Measurements from ENCODE around the gene MNS1. TPM values are rescaled to one million over a fixed set of nuclear protein-coding genes. Genes with fewer than 3 reads are reported as not detected.

Gene MNS1
- polyA plus RNA-seq, 3 donors = 0.03 to 0.29 TPM; not detected in 1

DNA sequence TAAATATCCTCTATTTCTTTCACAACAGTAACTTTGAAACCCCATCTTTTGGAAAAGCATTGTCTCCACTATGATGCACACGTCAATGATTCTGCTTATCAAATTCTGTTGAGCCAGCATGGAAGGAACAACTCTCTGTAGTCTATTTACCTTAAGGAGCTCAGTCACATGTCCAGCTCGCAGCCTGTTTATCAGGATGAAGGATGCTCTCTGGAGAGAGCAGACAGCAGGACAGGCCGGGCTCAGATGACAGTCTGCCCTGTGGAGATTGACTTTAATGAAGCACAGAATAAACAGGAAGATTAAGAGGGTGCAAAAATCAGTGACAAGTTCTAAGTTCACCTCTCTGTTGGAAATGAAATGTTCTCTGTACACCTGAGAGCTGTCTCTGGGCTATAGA is 30.6 kb upstream of the MNS1 start:
- Histone ChIP-seq H3K27me3 (ENCODE audit: control insufficient read depth in 2 of 2, insufficient read depth in 2 of 2, low read length in 2 of 2) (no peaks in the 10 kb centered on the region), H4K20me1 (ENCODE audit: insufficient read depth, low read length) (no peaks in the 10 kb centered on the region), H3K27ac (ENCODE audit: low read depth in 1 of 2, low read length in 2 of 2) (no peak overlapping the region), H2AFZ (ENCODE audit: insufficient read depth, low read depth, low read length, poor library complexity, severe bottlenecking) (no peak overlapping the region), H3K36me3 (replicated peaks in 1 of 2; ENCODE audit: control insufficient read depth in 1 of 2, insufficient read depth in 2 of 2, low read length in 2 of 2) (no peaks in the 10 kb centered on the region), H3K4me2 (replicated peaks; ENCODE audit: extremely low read depth, low read length, poor library complexity, severe bottlenecking) (no peak overlapping the region), H3K79me2 (ENCODE audit: insufficient read depth, low read length) (no peaks in the 10 kb centered on the region), H3K4me3 (replicated peaks in 1 of 3; ENCODE audit: low read depth in 2 of 3, low read length in 3 of 3) (no peak overlapping the region), H3K9me3 (replicated peaks in 1 of 2; ENCODE audit: control insufficient read depth in 1 of 2, insufficient read depth in 1 of 2, low read length in 2 of 2) (no peaks in the 10 kb centered on the region), H3K4me1 (ENCODE audit: control insufficient read depth in 1 of 2, insufficient read depth in 2 of 2, low read length in 2 of 2) (no peaks in the 10 kb centered on the region), H3K9ac (ENCODE audit: insufficient read depth, low read length, poor library complexity, severe bottlenecking) (no peak overlapping the region)
- 100% methylated on average over 1 of the region's 3 CpGs for WGBS (ENCODE audit: insufficient coverage)
- Mint-ChIP-seq H3K27me3 (ENCODE audit: low read depth in 3 of 3) (peaks cover 0 to 3% (median 1%) of the 10 kb centered on the region in 3 donors), H3K9me3 (peaks cover 0 to under 1% (median 0%) of the 10 kb centered on the region in 7 donors), H3K4me1 (peaks cover 4% of the 10 kb centered on the region), H3K36me3 (no peaks in the 10 kb centered on the region), H3K27ac (no peak overlapping the region), H3K4me3 (no peak overlapping the region)
- TF ChIP-seq CTCF (IDR thresholded peaks at IDR 0.05) = no peak
- no peak for DNase-seq
- intact Hi-C loops (cut with micrococcal nuclease) = loop anchor here in 1 of 2 donors (10.0 kb wide), 1 partner anchor 1029 kb away; no protein-coding TSS in a partner anchor

- intact Hi-C loops (cut with micrococcal nuclease) = loop anchor here in 1 of 2 donors (10.0 kb wide), 1 partner anchor 1030 kb away; no protein-coding TSS in a partner anchor
- Histone ChIP-seq H3K4me1 (ENCODE audit: control insufficient read depth in 1 of 2, insufficient read depth in 2 of 2, low read length in 2 of 2) (no peaks in the 10 kb centered on the region), H3K4me3 (replicated peaks in 1 of 3; ENCODE audit: low read depth in 2 of 3, low read length in 3 of 3) (no peak overlapping the region), H3K4me2 (replicated peaks; ENCODE audit: extremely low read depth, low read length, poor library complexity, severe bottlenecking) (no peak overlapping the region), H2AFZ (ENCODE audit: insufficient read depth, low read depth, low read length, poor library complexity, severe bottlenecking) (no peak overlapping the region), H3K79me2 (ENCODE audit: insufficient read depth, low read length) (no peaks in the 10 kb centered on the region), H3K36me3 (replicated peaks in 1 of 2; ENCODE audit: control insufficient read depth in 1 of 2, insufficient read depth in 2 of 2, low read length in 2 of 2) (no peaks in the 10 kb centered on the region), H4K20me1 (ENCODE audit: insufficient read depth, low read length) (no peaks in the 10 kb centered on the region), H3K27me3 (ENCODE audit: control insufficient read depth in 2 of 2, insufficient read depth in 2 of 2, low read length in 2 of 2) (no peaks in the 10 kb centered on the region), H3K27ac (ENCODE audit: low read depth in 1 of 2, low read length in 2 of 2) (no peak overlapping the region), H3K9me3 (replicated peaks in 1 of 2; ENCODE audit: control insufficient read depth in 1 of 2, insufficient read depth in 1 of 2, low read length in 2 of 2) (no peaks in the 10 kb centered on the region), H3K9ac (ENCODE audit: insufficient read depth, low read length, poor library complexity, severe bottlenecking) (no peak overlapping the region)
- Mint-ChIP-seq H3K27ac (no peak overlapping the region), H3K27me3 (ENCODE audit: low read depth in 3 of 3) (peaks cover 0 to 3% (median 1%) of the 10 kb centered on the region in 3 donors), H3K4me3 (no peak overlapping the region), H3K36me3 (no peaks in the 10 kb centered on the region), H3K4me1 (peaks cover 4% of the 10 kb centered on the region), H3K9me3 (peaks cover 0 to 2% (median 0%) of the 10 kb centered on the region in 7 donors)
- no peak for TF ChIP-seq CTCF (IDR thresholded peaks at IDR 0.05)
- DNase-seq = no peak
- 71% methylated on average over 2 of the region's 3 CpGs for WGBS (ENCODE audit: insufficient coverage)
Observed at GRCh38 chr15:56495053-56495452, 30.1 kb upstream of the MNS1 start.
